Myocyte (in vitro differentiated cells): ENCODE results near the gene VGLL4. TPM values are rescaled to one million over a fixed set of nuclear protein-coding genes. Genes with fewer than 3 reads are reported as not detected.
"Not testable (repeated sequence)": the region's sequence is repeated elsewhere in the genome, so short reads cannot be mapped to it uniquely, and the experiment has no call there.

Experiments used
- DNase-seq: peaks from one replicate; pipeline ENCODE4 v3.0.0-alpha.2; 2012; ENCODE audit warnings: low read depth
- polyA plus RNA-seq: library from polyadenylated mRNA; unstranded; fragments of >200 nt; gene quantifications from one replicate; pipeline ENCODE4 v1.2.1, GENCODE V29; 2012; ENCODE audit warnings: missing spikeins
- total RNA-seq: library from RNA; depleted of rRNA; stranded (reverse); fragments of >200 nt; gene quantifications from 2 replicates; pipeline ENCODE4 v1.2.3, GENCODE V29; 2014

VGLL4 gene, protein sequence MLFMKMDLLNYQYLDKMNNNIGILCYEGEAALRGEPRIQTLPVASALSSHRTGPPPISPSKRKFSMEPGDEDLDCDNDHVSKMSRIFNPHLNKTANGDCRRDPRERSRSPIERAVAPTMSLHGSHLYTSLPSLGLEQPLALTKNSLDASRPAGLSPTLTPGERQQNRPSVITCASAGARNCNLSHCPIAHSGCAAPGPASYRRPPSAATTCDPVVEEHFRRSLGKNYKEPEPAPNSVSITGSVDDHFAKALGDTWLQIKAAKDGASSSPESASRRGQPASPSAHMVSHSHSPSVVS
- 71.9 and 102 TPM in 2 replicates for total RNA-seq
- 60.3 TPM for polyA plus RNA-seq

DNA sequence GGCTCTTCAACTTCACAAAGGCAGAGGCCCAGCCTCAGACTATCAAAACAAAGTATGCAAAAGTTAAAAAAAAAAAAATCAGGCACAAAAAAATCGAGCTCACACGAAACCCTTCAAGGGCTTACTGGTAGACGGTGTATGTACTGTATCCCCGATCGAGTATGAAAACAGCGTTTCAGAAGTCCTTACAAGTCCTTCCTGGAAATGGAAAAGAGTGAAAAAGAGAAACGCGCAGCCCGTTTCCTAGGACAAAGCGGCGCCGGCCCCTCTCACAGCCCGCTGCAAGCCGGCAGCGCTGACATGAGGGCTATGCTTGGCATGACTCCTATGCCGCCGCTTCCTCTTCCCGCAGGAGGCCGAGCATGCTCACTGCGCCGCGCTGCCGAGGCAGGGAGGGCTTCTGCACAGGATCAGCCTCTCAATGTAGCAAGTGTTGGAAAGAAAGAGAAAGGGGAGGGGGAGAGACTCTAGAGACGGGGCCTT, at the start of gene VGLL4:
Gene VGLL4, minus strand, starts transcription at position 311 of the 483 bp plus-strand sequence. CDS start 397 bp downstream, outside the sequence.
- DNase-seq: peak; percentile 90

DNA sequence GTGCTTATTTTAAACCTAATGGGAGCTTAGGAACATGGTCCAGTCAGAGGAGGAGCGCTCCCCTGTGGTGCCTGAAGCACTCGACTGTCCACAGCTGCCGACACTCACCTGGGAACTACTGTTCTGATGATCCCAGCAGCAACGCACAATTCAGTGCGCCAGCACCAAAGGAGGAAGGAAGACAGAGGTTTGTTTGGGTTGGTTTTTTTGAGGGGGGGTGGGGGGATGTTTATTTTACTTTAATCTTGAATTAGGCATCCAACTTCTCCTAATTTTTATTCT, 48.8 kb upstream of the VGLL4 start:
- no peak for DNase-seq

DNA sequence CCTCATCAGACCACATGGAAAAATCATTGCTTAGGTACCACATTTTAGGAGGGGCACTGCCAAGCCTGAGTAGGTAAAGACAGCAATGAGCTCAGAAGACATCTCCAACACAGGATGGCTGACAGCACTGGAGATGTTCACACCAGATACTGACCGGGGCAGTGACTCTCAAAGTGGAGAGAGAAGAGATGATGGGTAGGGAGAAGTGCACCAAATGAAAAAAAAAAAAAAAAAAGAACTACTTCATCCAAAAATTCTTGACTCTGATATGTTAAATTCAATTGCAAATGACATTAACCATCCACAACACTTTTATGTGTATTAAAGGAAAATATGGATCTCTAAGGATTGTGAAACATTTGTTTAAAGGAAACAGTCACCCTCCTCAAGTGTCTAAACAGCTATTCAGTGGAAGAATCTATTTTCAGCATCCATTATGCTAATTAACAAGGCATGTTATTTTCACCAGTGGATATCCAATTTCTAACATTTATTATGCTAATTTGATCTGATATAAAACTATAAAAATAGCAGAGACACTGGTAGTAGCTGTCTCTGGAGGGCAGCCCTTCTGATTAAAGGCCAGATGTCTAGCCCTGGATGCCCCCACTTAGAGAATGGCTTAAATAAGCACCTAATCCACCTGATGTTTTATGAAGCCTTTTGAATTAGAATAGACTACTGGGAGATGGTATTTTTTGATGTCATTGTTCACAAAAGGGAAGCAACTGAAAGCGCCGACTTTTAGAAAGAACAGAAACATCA, 48.2 kb upstream of the VGLL4 start:
- no peak for DNase-seq

DNA sequence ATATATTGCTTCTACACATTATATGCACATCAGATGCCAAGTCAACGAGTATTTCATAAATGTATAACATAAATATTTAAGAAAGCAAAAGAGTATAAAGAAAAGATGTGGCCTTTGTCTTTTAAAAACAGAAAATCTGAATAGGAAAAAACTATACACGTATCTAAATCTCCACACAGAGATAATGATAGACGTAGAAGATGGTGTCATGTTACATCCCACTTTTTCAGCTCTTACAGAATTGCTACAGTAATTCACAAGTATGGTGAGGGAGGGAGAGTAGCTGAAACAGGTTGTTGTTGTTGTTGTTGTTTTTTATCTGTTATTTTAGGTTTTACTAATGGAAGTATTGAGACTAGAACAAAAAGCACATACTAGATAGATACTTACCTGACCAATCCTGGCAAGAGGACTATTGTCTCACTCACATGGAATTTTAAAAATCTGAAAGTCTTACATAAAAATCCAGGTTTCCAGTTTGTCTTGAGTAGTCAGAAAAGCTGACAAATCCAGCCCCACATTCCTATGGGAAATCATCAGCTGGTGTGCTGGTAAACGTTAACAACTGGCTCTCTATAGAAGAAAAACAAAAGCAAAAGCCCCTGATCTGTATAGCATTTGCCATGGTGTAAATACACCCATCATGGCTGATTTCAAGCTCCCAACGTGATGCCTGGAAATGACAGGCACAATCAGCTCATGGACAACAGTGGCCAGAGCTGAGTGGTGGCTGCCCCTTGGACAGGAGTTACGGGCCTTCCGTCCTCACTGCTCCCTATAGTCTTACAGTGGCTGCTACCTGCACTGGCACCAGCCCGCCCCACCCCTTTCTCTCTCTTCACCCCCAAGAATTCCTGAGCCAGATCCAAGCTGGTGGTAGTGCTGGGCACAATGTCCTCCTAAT, 47.4 kb upstream of the VGLL4 start:
- no peak for DNase-seq

DNA sequence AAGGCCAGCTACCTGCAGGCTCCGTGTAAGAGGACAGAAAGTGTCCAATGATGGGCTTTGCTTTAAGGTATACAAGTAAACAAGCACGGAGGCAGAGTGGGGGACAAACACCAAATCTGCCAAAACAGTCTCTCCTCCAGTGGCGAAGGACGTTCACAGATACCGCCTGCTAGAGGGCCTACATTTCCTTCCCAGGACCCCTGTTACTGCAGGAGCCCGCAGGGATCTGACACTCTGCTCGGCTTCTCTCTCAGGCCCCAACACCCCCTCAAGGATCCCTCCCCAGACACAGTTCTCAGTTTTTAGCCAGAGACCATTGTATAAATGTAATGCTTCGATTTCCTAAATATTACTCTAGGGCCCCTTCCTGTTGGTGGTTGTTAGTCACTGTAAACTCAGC, 46.0 kb upstream of the VGLL4 start:
- DNase-seq: no peak

DNA sequence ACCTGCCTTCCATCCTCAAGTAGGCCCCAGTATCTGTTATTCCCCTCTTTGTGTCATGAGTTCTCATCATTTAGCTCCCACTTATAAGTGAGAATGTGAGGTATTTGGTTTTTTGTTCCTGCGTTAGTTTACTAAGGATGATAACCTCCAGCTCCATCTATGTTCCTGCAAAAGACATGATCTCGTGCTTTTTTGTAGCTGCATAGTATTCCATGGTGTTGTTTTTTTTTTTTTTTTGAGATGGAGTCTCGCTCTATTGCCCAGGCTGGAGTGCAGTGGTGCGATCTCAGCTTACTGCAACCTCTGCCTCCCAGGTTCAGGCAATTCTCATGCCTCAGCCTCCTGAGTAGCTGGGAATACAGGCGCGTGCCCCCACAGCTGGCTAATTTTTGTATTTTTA, 41.3 kb upstream of the VGLL4 start:
- not testable (repeated sequence) for DNase-seq

DNA sequence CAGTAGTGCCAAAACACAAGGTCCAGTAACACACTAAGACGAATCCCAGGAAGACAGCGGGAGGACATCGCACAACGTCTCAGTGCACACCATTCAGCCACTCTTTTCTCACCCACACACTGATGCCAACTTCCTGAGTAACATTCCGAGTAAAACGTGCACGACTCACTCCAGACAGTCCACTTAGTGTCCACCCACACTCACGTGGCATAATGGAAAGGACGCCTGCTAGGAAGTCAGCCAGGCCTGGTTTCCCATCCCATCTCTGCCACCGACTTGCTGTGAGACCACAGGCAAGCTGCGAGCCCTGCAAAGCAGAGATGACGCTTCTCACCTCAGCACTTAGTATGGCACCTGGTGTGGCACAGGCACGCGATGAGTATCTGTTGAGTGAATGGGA, 36.8 kb upstream of the VGLL4 start:
- no peak for DNase-seq

DNA sequence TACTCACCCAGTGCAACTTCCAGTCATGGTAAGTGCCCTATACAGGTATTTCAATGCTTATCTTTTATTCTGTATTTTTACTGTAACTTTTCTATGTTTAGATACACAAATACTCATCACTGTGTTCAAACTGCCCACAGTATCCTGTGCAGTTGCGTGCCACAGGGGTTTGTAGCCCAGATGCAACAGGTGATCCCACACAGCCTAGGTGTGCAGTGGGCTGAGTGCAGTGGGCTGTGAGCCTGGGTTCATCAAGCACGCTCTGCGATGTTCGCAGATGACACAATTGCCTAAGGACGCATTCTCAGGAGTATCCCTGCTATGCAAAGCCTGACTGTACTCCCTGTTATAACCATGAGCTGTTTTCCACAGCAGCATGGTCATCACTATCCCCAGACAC, 36.2 kb upstream of the VGLL4 start:
- no peak for DNase-seq

DNA sequence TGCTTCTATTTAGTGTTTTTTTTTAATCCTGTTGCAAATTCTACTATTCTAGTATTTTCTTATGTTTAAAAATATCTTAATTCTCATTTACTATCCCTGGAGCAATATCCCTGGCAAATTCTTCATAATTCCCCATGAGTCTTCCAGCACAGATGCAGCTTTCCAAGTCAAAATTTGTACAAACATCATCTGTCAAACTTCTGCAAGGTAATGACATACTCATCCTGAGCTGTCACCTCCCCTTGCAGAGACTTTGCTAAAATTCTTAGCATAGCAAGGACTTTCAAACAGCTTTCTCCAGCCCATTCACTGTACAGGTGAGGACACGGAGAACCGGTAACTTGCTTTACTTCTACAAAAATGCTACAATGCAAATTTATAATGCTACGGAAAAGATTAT, 28.6 kb upstream of the VGLL4 start:
- DNase-seq: no peak

DNA sequence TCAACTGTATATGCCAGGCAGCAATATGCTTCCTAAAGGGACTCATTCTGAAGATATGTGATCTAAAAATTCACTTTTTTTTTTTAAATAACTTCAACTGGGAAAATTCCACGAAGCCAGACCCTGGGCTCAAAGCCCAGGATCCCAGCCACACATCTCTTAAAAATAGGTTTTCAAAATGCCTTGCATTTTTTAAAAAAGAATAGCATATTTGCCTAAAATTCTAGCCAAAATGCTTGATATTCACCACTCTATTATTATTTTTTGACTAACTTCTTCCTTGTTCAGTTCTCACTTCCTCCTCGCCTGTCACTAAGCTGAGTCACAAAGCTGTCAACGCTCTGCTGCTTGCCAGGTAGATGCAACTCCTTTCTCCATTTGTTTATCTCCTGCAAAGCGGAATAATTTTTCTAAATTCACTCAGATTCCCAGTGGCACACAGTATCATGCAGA, 28.0 kb upstream of the VGLL4 start:
- DNase-seq: peak; percentile 31

DNA sequence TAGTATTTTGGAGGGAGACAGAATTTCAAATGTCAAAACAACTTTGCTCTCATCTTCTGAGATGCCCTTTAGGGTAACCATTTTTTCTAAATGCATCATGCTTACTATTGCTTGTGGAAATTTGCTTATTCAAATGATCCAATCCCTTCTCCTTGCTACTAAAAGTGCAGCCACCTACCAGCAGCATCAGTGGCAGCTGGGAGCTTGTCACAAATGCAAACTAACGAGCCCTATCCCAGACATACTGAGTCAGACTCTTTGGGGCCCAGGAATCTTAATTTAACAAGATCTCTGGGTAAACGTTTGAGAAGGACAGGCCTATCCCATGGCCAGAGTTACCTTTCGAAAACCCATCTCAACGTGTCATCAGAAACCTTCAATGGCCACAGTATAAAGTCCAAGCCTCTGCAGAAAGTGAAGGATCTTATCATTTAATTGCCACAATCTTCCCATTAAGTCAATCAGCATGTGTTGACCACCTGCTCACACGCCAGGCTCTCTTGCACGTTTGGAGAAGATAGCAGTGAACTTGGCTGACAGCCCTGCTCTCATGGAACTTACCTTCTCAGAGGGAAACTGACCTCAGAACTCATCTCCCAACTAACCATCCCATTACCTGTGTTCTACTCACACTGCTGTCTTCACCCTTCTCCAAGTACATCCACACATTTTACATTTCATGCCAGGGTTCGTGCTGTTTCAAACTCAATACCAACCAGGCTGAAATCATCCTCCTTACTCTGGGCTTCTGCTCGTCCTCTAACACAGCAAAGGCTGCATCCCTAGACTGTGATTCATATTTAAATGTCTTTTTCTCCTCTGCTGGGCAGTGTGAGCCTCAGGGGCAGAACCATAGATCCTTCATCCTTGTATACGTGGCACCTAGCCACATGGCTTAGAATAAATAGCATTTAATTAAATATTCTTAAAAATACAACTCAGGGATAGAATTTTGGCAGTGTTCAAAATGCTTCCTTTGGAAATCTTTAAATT, 24.8 kb upstream of the VGLL4 start:
- DNase-seq: no peak

DNA sequence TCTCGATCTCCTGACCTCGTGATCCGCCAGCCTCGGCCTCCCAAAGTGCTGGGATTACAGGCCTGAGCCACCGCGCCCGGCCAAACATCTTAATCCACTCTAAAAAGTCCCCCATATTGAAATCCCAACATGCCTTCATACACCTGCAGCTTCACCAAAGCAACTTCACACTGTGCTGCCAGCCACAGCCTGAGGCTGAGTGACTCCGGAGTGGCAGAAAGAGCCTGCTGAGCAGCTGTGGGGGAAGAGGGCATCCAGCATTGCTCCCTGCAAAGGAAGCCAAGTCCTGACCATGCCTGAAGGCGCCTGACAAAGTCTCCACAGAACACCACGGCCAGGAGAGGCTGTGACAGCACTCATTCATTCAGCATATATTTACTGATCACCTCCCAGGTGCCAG, 21.6 kb upstream of the VGLL4 start:
- peak; percentile 5 for DNase-seq

DNA sequence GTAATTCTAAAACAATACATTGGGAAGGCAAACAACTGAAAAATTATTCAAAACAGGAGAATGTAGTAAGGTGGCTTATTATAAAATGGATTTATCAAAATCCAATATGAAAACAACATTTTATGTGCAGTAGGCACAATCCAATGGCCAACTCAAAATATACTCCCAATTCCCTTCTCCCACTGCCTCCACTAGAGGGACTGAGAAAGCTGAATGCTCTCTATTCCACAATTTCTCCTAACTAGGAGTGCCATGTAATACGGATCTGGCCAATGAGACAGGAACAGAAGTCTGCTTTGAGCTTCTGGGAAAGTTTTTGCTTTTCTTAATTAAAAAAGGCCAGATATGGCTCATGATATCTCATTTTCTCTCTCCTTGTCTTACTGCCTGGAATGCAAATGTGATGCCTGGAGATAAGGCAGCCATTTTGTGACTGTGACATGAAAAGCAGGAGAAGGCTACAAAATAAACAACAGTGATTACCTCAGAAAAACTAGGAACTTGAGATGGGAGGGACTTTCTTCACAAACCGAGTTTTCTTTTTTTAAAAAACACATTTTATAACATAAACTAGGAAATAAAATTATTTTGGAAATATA, 18.8 kb upstream of the VGLL4 start:
- peak; percentile 34 for DNase-seq

DNA sequence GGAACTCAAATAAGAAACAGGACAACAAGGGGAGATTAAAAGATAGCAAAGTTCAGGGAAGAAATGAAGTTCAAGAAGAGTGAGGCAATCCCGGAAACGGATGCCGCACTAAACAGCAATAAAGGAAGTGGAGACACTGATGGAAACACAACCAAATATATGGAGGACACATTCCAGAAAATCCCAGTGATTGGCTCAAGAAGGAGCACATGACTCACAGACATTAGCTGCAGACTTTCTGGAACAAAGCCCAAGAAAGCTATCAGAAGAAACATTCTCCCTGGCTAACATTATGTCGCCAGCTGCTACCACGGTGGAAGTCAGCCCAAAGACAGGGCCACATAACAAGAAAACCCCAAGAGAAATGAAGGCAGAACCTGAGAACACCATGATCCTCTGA, 18.1 kb upstream of the VGLL4 start:
- DNase-seq: peak; percentile 78

DNA sequence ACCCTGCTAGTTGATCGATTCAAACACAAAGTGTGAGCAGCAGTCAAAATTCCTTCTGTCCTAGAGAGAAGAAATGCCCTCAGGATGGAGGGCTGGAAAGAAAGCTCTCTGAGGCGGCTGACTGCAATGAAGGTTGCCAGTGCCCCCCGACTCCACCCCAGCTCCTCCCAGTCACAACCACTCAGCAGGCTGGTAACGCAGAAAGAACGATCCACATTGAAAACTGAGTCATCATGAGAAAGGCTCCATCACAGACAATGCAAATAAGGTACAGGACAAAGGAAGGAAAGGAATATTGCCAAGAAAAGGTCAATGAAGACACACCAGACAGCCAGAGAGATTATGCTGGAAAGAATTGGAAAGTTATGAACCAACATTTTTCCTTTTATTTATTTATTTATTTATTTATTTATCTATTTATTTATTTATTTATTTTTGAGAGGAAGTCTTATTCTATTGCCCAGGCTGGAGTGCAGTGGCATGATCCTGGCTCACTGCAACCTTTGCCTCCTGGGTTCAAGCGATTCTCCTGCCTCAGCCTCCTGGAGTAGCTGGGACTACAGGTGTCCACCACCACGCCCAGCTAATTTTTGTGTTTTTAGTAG, 17.4 kb upstream of the VGLL4 start:
- DNase-seq: no peak

DNA sequence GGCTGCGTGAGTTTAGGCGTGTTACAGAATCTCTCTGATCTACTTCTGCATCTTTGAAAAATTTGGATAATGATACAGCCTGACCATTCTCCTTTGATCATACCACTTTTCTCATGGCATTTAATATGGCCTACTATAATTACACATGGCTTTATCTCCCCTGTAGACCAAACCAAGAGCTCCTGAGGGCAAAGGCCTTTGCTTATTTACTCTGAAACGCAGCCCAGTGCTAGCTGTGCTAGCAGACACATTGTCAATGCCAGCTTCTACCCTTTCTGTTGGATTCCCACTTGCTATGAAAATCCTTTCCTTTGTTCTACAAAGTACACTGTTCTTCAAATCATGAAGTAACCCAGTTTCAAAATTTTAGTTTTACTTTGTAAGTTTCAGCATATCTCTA, 16.5 kb upstream of the VGLL4 start:
- no peak for DNase-seq

DNA sequence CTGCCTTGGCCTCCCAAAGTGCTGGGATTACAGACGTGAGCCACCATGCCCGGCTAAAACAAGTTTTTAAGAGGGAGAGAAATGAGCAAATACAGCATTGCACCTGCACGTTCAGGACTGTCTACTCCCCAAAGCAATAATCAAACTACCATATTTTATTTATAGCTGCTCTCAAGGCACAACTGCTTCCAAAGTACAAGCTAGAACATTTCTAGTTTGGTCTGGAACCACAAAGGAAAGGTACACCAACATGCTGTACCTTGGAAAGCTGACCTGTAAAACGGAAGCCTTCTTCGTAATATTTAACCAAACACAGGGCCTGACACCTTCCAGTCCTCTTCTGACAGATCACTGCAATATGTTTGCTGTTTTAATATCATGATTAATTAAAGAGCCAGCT, 14.5 kb upstream of the VGLL4 start:
- DNase-seq: no peak

DNA sequence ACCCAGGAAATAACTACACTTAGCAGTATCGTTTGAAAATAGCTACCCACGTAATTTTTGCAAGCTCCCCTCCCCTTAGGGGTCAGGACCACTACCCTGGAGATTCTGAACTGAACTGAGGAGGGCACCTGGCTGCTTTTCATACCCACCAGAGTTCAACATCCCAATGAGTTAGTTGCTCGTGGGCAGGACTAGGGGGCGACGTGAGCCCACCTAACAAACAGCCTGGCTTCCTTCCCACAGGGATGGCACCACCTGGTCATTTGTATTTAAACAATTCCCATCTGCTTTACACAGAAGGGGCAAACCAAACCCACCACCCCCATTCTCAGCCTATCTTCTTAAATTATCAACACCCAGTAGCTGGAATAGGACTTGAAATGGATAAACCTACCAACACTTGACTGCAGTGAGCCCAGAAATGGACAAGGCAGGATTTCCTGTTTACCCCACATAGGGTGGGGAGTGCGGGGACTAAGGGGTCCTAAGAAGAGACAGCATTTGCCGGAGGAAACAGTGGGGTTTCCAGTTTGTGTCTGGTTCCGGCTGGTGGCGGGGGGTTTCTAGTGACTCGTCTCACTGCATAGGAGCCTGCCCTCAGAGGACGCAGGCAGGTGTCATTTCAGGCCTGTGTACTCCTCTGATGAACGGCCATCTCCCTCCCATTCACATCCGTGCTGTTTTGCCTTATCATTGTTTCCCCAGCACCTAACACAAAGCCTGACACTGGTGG, 11.6 kb upstream of the VGLL4 start:
- peak; percentile 15 for DNase-seq

DNA sequence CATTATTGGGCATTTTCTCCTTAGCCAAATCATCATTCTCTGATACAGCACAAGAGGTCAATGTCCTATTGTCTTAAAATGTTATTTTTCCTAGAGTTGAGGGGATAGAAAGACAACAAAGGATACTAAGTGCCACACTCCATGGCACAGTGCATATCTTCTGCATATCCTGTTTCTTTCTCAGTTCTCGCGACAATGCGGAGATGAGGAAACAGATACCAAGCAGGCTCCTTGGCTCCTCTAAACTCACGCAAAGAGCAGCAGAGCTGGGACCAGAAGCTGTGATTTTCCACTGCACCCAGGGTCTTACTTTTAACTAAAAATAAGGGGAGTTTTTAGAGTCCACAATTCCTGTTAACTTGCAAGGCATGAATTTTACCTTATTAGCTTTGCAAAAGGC, 10.5 kb upstream of the VGLL4 start:
- no peak for DNase-seq
